Measurements from ENCODE around the gene TNFAIP8. TPM values are rescaled to one million over a fixed set of nuclear protein-coding genes. Genes with fewer than 3 reads are reported as not detected.

The TNFAIP8 gene
- total and polyA plus RNA-seq, 2 experiments from 2014 or later, result 18.3 to 37.6 TPM

GRCh38 chr5:119371146-119371545 is 15.3 kb downstream of the TNFAIP8 start:
- no peak for DNase-seq (ENCODE audit: low spot score)
- WGBS (ENCODE audit: low lambda C conversion rate, missing lambda C conversion rate), result 84% methylated on average over 4 of the region's 4 CpGs
- no peaks in the 10 kb centered on the region for H3K9me3 ChIP-seq (ENCODE audit: low read depth)

GRCh38 chr5:119373449-119373858 is 17.6 kb downstream of the TNFAIP8 start:
- no peaks in the 10 kb centered on the region for H4K20me1 ChIP-seq (ENCODE audit: insufficient read depth, poor library complexity, severe bottlenecking)
- H3K4me1 ChIP-seq (ENCODE audit: insufficient read depth), result peaks cover 4% of the 10 kb centered on the region
- H3K9me3 ChIP-seq (ENCODE audit: low read depth), result no peaks in the 10 kb centered on the region
- H3K9me2 ChIP-seq (replicated peaks; ENCODE audit: insufficient read depth), result no peaks in the 10 kb centered on the region
- H3K27me3 ChIP-seq, result no peaks in the 10 kb centered on the region
- WGBS (ENCODE audit: low lambda C conversion rate, missing lambda C conversion rate), result 97% methylated on average over 4 of the region's 4 CpGs
- peaks cover 38% of the 10 kb centered on the region for H3K79me2 ChIP-seq
- no peak overlapping the region for H3K4me3 ChIP-seq
- H3K4me2 ChIP-seq, result no peak overlapping the region
- no peak for DNase-seq (ENCODE audit: low spot score)
- no peak overlapping the region for H3K27ac ChIP-seq
- no peak for TF ChIP-seq EZH2 (IDR thresholded peaks at IDR 0.05; ENCODE audit: borderline replicate concordance)
- TF ChIP-seq CTCF (IDR thresholded peaks at IDR 0.05; ENCODE audit: poor library complexity), result no peak
- TF ChIP-seq EZH2phosphoT487 (IDR thresholded peaks at IDR 0.05; ENCODE audit: low read depth, severe bottlenecking, unreplicated experiment), result no peak
- H2AFZ ChIP-seq, result no peak overlapping the region
- no peaks in the 10 kb centered on the region for H3K36me3 ChIP-seq (replicated peaks; ENCODE audit: insufficient read depth, low read depth)

More at GRCh38 chr5:119371146-119371545, 15.3 kb downstream of the TNFAIP8 start:
- Histone ChIP-seq H2AFZ (no peak overlapping the region), H3K36me3 (replicated peaks; ENCODE audit: insufficient read depth, low read depth) (no peaks in the 10 kb centered on the region), H3K4me2 (no peak overlapping the region), H3K9me2 (replicated peaks; ENCODE audit: insufficient read depth) (no peaks in the 10 kb centered on the region), H3K4me1 (ENCODE audit: insufficient read depth) (peaks cover 4% of the 10 kb centered on the region), H3K27ac (no peak overlapping the region), H3K27me3 (no peaks in the 10 kb centered on the region), H3K4me3 (no peak overlapping the region), H3K79me2 (peaks cover 38% of the 10 kb centered on the region), H4K20me1 (ENCODE audit: insufficient read depth, poor library complexity, severe bottlenecking) (no peaks in the 10 kb centered on the region)
- TF ChIP-seq EZH2 (IDR thresholded peaks at IDR 0.05; ENCODE audit: borderline replicate concordance) (no peak), EZH2phosphoT487 (IDR thresholded peaks at IDR 0.05; ENCODE audit: low read depth, severe bottlenecking, unreplicated experiment) (no peak), CTCF (IDR thresholded peaks at IDR 0.05; ENCODE audit: poor library complexity) (no peak)

- DNase-seq (ENCODE audit: low spot score), result no peak
- Histone ChIP-seq H4K20me1 (ENCODE audit: insufficient read depth, poor library complexity, severe bottlenecking) (no peaks in the 10 kb centered on the region), H3K4me3 (no peak overlapping the region), H3K9me2 (replicated peaks; ENCODE audit: insufficient read depth) (no peaks in the 10 kb centered on the region), H3K9me3 (ENCODE audit: low read depth) (no peaks in the 10 kb centered on the region), H3K36me3 (replicated peaks; ENCODE audit: insufficient read depth, low read depth) (no peaks in the 10 kb centered on the region), H3K4me2 (no peak overlapping the region), H2AFZ (no peak overlapping the region), H3K27me3 (no peaks in the 10 kb centered on the region), H3K4me1 (ENCODE audit: insufficient read depth) (peaks cover 4% of the 10 kb centered on the region), H3K79me2 (peaks cover 39% of the 10 kb centered on the region), H3K27ac (no peak overlapping the region)
- WGBS (ENCODE audit: low lambda C conversion rate, missing lambda C conversion rate), result 94% methylated on average over 2 of the region's 2 CpGs
- TF ChIP-seq EZH2phosphoT487 (IDR thresholded peaks at IDR 0.05; ENCODE audit: low read depth, severe bottlenecking, unreplicated experiment) (no peak), CTCF (IDR thresholded peaks at IDR 0.05; ENCODE audit: poor library complexity) (no peak), EZH2 (IDR thresholded peaks at IDR 0.05; ENCODE audit: borderline replicate concordance) (no peak)
These were observed 19.1 kb downstream of the TNFAIP8 start for GRCh38 chr5:119374901-119375300.

- Histone ChIP-seq H3K4me3 (no peak overlapping the region), H4K20me1 (ENCODE audit: insufficient read depth, poor library complexity, severe bottlenecking) (no peaks in the 10 kb centered on the region), H3K79me2 (peaks cover 50% of the 10 kb centered on the region), H3K27me3 (no peaks in the 10 kb centered on the region), H2AFZ (no peak overlapping the region), H3K4me1 (ENCODE audit: insufficient read depth) (no peaks in the 10 kb centered on the region), H3K27ac (no peak overlapping the region), H3K9me2 (replicated peaks; ENCODE audit: insufficient read depth) (no peaks in the 10 kb centered on the region), H3K36me3 (replicated peaks; ENCODE audit: insufficient read depth, low read depth) (no peaks in the 10 kb centered on the region), H3K9me3 (ENCODE audit: low read depth) (no peaks in the 10 kb centered on the region), H3K4me2 (no peak overlapping the region)
- TF ChIP-seq CTCF (IDR thresholded peaks at IDR 0.05; ENCODE audit: poor library complexity) (no peak), EZH2 (IDR thresholded peaks at IDR 0.05; ENCODE audit: borderline replicate concordance) (no peak), EZH2phosphoT487 (IDR thresholded peaks at IDR 0.05; ENCODE audit: low read depth, severe bottlenecking, unreplicated experiment) (no peak)
- no peak for DNase-seq (ENCODE audit: low spot score)
- 100% methylated on average over 1 of the region's 1 CpG for WGBS (ENCODE audit: low lambda C conversion rate, missing lambda C conversion rate)
These were observed 21.2 kb downstream of the TNFAIP8 start for GRCh38 chr5:119377066-119377465.
